Hepatocyte (in vitro differentiated cells): ENCODE data around the gene CCDC167. TPM values are rescaled to one million over a fixed set of nuclear protein-coding genes. Genes with fewer than 3 reads are reported as not detected.

Experiments used
- DNase-seq: peaks from one replicate; pipeline ENCODE4 v3.0.0-alpha.2; 2016; ENCODE audit warnings: low spot score
- H2AFZ ChIP-seq: fragments of 200-600 bp; sonication (generic); 2 replicates; pipeline ENCODE4 v1.6.0; 2016; ENCODE audit warnings: antibody characterized with exemption, mild to moderate bottlenecking
- H3K27ac ChIP-seq: fragments of 200-600 bp; sonication (generic); 2 replicates; pipeline ENCODE4 v1.5.1; 2016; ENCODE audit warnings: mild to moderate bottlenecking
- H3K27me3 ChIP-seq: fragments of 200-600 bp; sonication (generic); 2 replicates; pipeline ENCODE4 v1.6.1; 2016
- H3K36me3 ChIP-seq: fragments of 200-600 bp; sonication (generic); replicated peaks from 2 replicates; pipeline ENCODE4 v1.5.1; 2016; ENCODE audit warnings: low read depth; ENCODE audit not compliant: insufficient read depth
- H3K4me1 ChIP-seq: fragments of 200-600 bp; sonication (generic); 2 replicates; pipeline ENCODE4 v1.5.1; 2016; ENCODE audit warnings: mild to moderate bottlenecking, moderate library complexity; ENCODE audit not compliant: insufficient read depth
- H3K4me2 ChIP-seq: fragments of 200-600 bp; sonication (generic); 2 replicates; pipeline ENCODE4 v1.6.0; 2016
- H3K4me3 ChIP-seq: fragments of 200-600 bp; sonication (generic); 2 replicates; pipeline ENCODE4 v1.5.1; 2016; ENCODE audit warnings: mild to moderate bottlenecking
- H3K79me2 ChIP-seq: fragments of 200-600 bp; sonication (generic); 2 replicates; pipeline ENCODE4 v1.6.0; 2017; ENCODE audit warnings: mild to moderate bottlenecking
- H3K9me2 ChIP-seq: fragments of 200-600 bp; sonication (generic); replicated peaks from 2 replicates; pipeline ENCODE4 v1.6.0; 2017; ENCODE audit warnings: mild to moderate bottlenecking; ENCODE audit not compliant: insufficient read depth
- H3K9me3 ChIP-seq: fragments of 200-600 bp; sonication (generic); 2 replicates; pipeline ENCODE4 v1.5.1; 2016; ENCODE audit warnings: low read depth, mild to moderate bottlenecking
- H4K20me1 ChIP-seq: fragments of 200-600 bp; sonication (generic); 2 replicates; pipeline ENCODE4 v1.6.0; 2016; ENCODE audit warnings: mild to moderate bottlenecking; ENCODE audit not compliant: insufficient read depth, poor library complexity, severe bottlenecking
- CTCF ChIP-seq: fragments of 200-600 bp; sonication (generic); IDR thresholded peaks from 2 replicates; pipeline ENCODE4 v1.5.1; 2016; ENCODE audit warnings: antibody characterized with exemption, mild to moderate bottlenecking; ENCODE audit not compliant: poor library complexity
- EZH2 ChIP-seq: fragments of 200-600 bp; sonication (generic); IDR thresholded peaks from 2 replicates; pipeline ENCODE4 v1.6.1; 2016; ENCODE audit warnings: antibody characterized with exemption, mild to moderate bottlenecking, borderline replicate concordance
- EZH2phosphoT487 ChIP-seq: fragments of 200-600 bp; sonication (generic); IDR thresholded peaks from one replicate; pipeline ENCODE4 v1.6.1; 2018; ENCODE audit warnings: antibody characterized with exemption, mild to moderate bottlenecking, low read depth, moderate library complexity; ENCODE audit not compliant: unreplicated experiment, severe bottlenecking
- WGBS: methylation state at CpG from one replicate; pipeline ENCODE4 v1.1.6; 2016; ENCODE audit warnings: low lambda C conversion rate; ENCODE audit errors: missing lambda C conversion rate; 5-methylcytosine and 5-hydroxymethylcytosine counted together
- polyA plus RNA-seq: library from polyadenylated mRNA; unstranded; fragments of >200 nt; fragmentation: Nextera tagmentation; extraction: Ambion mirVana; gene quantifications from 2 replicates; pipeline ENCODE4 v1.2.1, GENCODE V29; 2016
- total RNA-seq: library from RNA; depleted of rRNA; stranded (reverse); fragments of >200 nt; gene quantifications from 2 replicates; pipeline ENCODE4 v1.2.3, GENCODE V29; 2014

The CCDC167 gene
- total and polyA plus RNA-seq, 2 experiments from 2014 or later: 32.5 to 66.1 TPM

GRCh38 chr6:37541346-37541745, 41.7 kb upstream of the CCDC167 start:
- H3K9me2 ChIP-seq: no peaks in the 10 kb centered on the region
- H3K36me3 ChIP-seq: no peaks in the 10 kb centered on the region
- no peak overlapping the region for H3K27ac ChIP-seq
- no peak for TF ChIP-seq EZH2
- no peaks in the 10 kb centered on the region for H4K20me1 ChIP-seq
- H3K4me3 ChIP-seq: no peak overlapping the region
- H3K79me2 ChIP-seq: no peaks in the 10 kb centered on the region
- H3K4me1 ChIP-seq: peaks cover 2% of the 10 kb centered on the region
- peaks cover 28% of the 10 kb centered on the region for H3K27me3 ChIP-seq
- H3K9me3 ChIP-seq: no peaks in the 10 kb centered on the region
- H2AFZ ChIP-seq: no peak overlapping the region
- H3K4me2 ChIP-seq: no peak overlapping the region
- 97% methylated on average over 4 of the region's 4 CpGs for WGBS
- no peak for DNase-seq

GRCh38 chr6:37540390-37540789, 40.7 kb upstream of the CCDC167 start:
- 85% methylated on average over 4 of the region's 4 CpGs for WGBS
- H4K20me1 ChIP-seq: no peaks in the 10 kb centered on the region
- H3K9me3 ChIP-seq: no peaks in the 10 kb centered on the region
- no peak overlapping the region for H2AFZ ChIP-seq
- DNase-seq: no peak
- no peaks in the 10 kb centered on the region for H3K79me2 ChIP-seq
- H3K4me2 ChIP-seq: no peak overlapping the region
- H3K4me3 ChIP-seq: no peak overlapping the region
- H3K27me3 ChIP-seq: peaks cover 38% of the 10 kb centered on the region
- H3K4me1 ChIP-seq: peaks cover 9% of the 10 kb centered on the region
- no peaks in the 10 kb centered on the region for H3K36me3 ChIP-seq
- no peak for TF ChIP-seq EZH2
- no peak for TF ChIP-seq EZH2phosphoT487
- no peak for TF ChIP-seq CTCF
- no peak overlapping the region for H3K27ac ChIP-seq
- H3K9me2 ChIP-seq: no peaks in the 10 kb centered on the region

GRCh38 chr6:37540029-37540352, 40.3 kb upstream of the CCDC167 start:
- no peak for TF ChIP-seq CTCF
- TF ChIP-seq EZH2phosphoT487: no peak
- no peak for TF ChIP-seq EZH2
- Histone ChIP-seq H4K20me1 (no peaks in the 10 kb centered on the region), H2AFZ (no peak overlapping the region), H3K27me3 (peaks cover 42% of the 10 kb centered on the region), H3K79me2 (no peaks in the 10 kb centered on the region), H3K36me3 (no peaks in the 10 kb centered on the region), H3K4me2 (no peak overlapping the region), H3K9me2 (no peaks in the 10 kb centered on the region), H3K9me3 (no peaks in the 10 kb centered on the region), H3K4me3 (no peak overlapping the region), H3K4me1 (peaks cover 12% of the 10 kb centered on the region), H3K27ac (no peak overlapping the region)
- 70% methylated on average over 4 of the region's 4 CpGs for WGBS
- DNase-seq: no peak

- peaks cover 12% of the 10 kb centered on the region for H3K4me1 ChIP-seq
- H3K36me3 ChIP-seq: no peaks in the 10 kb centered on the region
- H3K4me2 ChIP-seq: no peak overlapping the region
- H3K79me2 ChIP-seq: no peaks in the 10 kb centered on the region
- no peak for DNase-seq
- H2AFZ ChIP-seq: no peak overlapping the region
- TF ChIP-seq CTCF: no peak
- H3K27ac ChIP-seq: no peak overlapping the region
- no peaks in the 10 kb centered on the region for H3K9me2 ChIP-seq
- no peak overlapping the region for H3K4me3 ChIP-seq
- WGBS: 81% methylated on average over 9 of the region's 9 CpGs
- no peaks in the 10 kb centered on the region for H4K20me1 ChIP-seq
- H3K27me3 ChIP-seq: peaks cover 48% of the 10 kb centered on the region
- no peaks in the 10 kb centered on the region for H3K9me3 ChIP-seq
Observed at GRCh38 chr6:37539171-37540028, 39.7 kb upstream of the CCDC167 start.
